Lung microvascular endothelial cell (primary cell): ENCODE data around the gene PLCL1. TPM values are rescaled to one million over a fixed set of nuclear protein-coding genes. Genes with fewer than 3 reads are reported as not detected.

Experiments
- DNase-seq, 2 donors: peaks; one replicate each; pipeline versions ENCODE4 v3.0.0 to v3.0.0-alpha.2; 2010; ENCODE audit warnings: low read depth in 2 of 2
- total RNA-seq: library from RNA; depleted of rRNA; stranded (reverse); fragments of >200 nt; gene quantifications from 2 replicates; pipeline ENCODE4 v1.2.1, GENCODE V29; 2014

Gene PLCL1
- total RNA-seq = 0.20 and 1.7 TPM in 2 replicates

- peak; percentile 79 to 88 for DNase-seq
Measured at GRCh38 chr2:197804049-197804757, at the start of gene PLCL1. Gene PLCL1 (plus strand): TSS chr2:197804593.

GRCh38 chr2:197759013-197759412, 45.4 kb upstream of the PLCL1 start:
- no peak for DNase-seq

- no peak for DNase-seq
Measured at GRCh38 chr2:197759625-197760292, 44.6 kb upstream of the PLCL1 start.

GRCh38 chr2:197760293-197760657, 44.1 kb upstream of the PLCL1 start:
- no peak for DNase-seq

- peak; percentile 45 to 67 for DNase-seq
Measured at GRCh38 chr2:197777823-197778407, 26.5 kb upstream of the PLCL1 start.

GRCh38 chr2:197779261-197779660, 25.1 kb upstream of the PLCL1 start:
- no peak for DNase-seq

GRCh38 chr2:197782126-197782525, 22.3 kb upstream of the PLCL1 start:
- no peak for DNase-seq

- no peak for DNase-seq
Measured at GRCh38 chr2:197784956-197785941, 19.1 kb upstream of the PLCL1 start, which contains the start of gene BOLL. Gene BOLL (minus strand): TSS chr2:197785319. CDS start chr2:197781850, 3,469 bp downstream.

- DNase-seq = peak in 1 of 2 donors; percentile 15
Measured at GRCh38 chr2:197786010-197786877, 18.1 kb upstream of the PLCL1 start.

GRCh38 chr2:197793456-197793855, 10.9 kb upstream of the PLCL1 start:
- DNase-seq = no peak

- DNase-seq = no peak
Measured at GRCh38 chr2:197795277-197795676, 9.1 kb upstream of the PLCL1 start.

- DNase-seq = no peak
Measured at GRCh38 chr2:197798187-197798586, 6.2 kb upstream of the PLCL1 start.

- no peak for DNase-seq
Measured at GRCh38 chr2:197799068-197799467, 5.3 kb upstream of the PLCL1 start.

GRCh38 chr2:197800091-197800490, 4.3 kb upstream of the PLCL1 start:
- no peak for DNase-seq

GRCh38 chr2:197801033-197801432, 3.4 kb upstream of the PLCL1 start:
- no peak for DNase-seq

GRCh38 chr2:197803033-197803444, 1.4 kb upstream of the PLCL1 start:
- DNase-seq = peak; percentile 61 to 72

GRCh38 chr2:197804758-197805714, 643 bp downstream of the PLCL1 start:
- peak in 1 of 2 donors; percentile 44 for DNase-seq

GRCh38 chr2:197805715-197806633, 1.6 kb downstream of the PLCL1 start:
- DNase-seq = no peak
